ENCODE results near the gene TSPAN8. TPM values are rescaled to one million over a fixed set of nuclear protein-coding genes. Genes with fewer than 3 reads are reported as not detected.

The TSPAN8 gene
- total RNA-seq, 1 donor from 2014 or later, result not detected

- H3K36me3 ChIP-seq (ENCODE audit: insufficient read depth, low read length), result no peaks in the 10 kb centered on the region
- no peaks in the 10 kb centered on the region for H3K9me3 Mint-ChIP-seq (ENCODE audit: unreplicated experiment)
- H2AFZ ChIP-seq (ENCODE audit: low read depth, low read length), result no peak overlapping the region
- no peak overlapping the region for H3K27ac Mint-ChIP-seq (ENCODE audit: unreplicated experiment)
- no peaks in the 10 kb centered on the region for H3K27me3 ChIP-seq (ENCODE audit: insufficient read depth, low read length)
- H3K9me3 ChIP-seq (ENCODE audit: insufficient read depth, low read depth, low read length), result no peaks in the 10 kb centered on the region
- no peaks in the 10 kb centered on the region for H3K27me3 Mint-ChIP-seq (ENCODE audit: low read depth, unreplicated experiment)
- H3K4me2 ChIP-seq (ENCODE audit: low read length), result no peak overlapping the region
- H4K20me1 ChIP-seq (ENCODE audit: insufficient read depth, low read length), result no peaks in the 10 kb centered on the region
- no peak overlapping the region for H3K9ac ChIP-seq (ENCODE audit: low read length)
- H3K27ac ChIP-seq (ENCODE audit: low read depth, low read length), result no peak overlapping the region
- no peaks in the 10 kb centered on the region for H3K36me3 Mint-ChIP-seq (ENCODE audit: low read depth, unreplicated experiment)
- no peak for TF ChIP-seq EZH2 (IDR thresholded peaks at IDR 0.05; ENCODE audit: insufficient read depth, low read length)
- TF ChIP-seq CTCF (IDR thresholded peaks at IDR 0.05; ENCODE audit: insufficient read depth, low read depth, low read length), result no peak
- no peak for FAIRE-seq
- H3K4me3 Mint-ChIP-seq (ENCODE audit: unreplicated experiment), result no peak overlapping the region
- no peaks in the 10 kb centered on the region for H3K4me1 ChIP-seq (ENCODE audit: insufficient read depth, low read length)
- no peak for DNase-seq (ENCODE audit: low read depth)
- H3K4me3 ChIP-seq (ENCODE audit: insufficient read depth, low read depth, low read length), result no peak overlapping the region
- H3K4me1 Mint-ChIP-seq (ENCODE audit: low read depth, unreplicated experiment), result no peaks in the 10 kb centered on the region
- H3K79me2 ChIP-seq (ENCODE audit: insufficient read depth, low read length), result no peaks in the 10 kb centered on the region
These were observed 39.7 kb upstream of the TSPAN8 start for GRCh38 chr12:71197460-71197859.

GRCh38 chr12:71195338-71195896, 37.6 kb upstream of the TSPAN8 start:
- H3K27me3 Mint-ChIP-seq (ENCODE audit: low read depth, unreplicated experiment), result no peaks in the 10 kb centered on the region
- TF ChIP-seq EZH2 (IDR thresholded peaks at IDR 0.05; ENCODE audit: insufficient read depth, low read length) (no peak), CTCF (IDR thresholded peaks at IDR 0.05; ENCODE audit: insufficient read depth, low read depth, low read length) (no peak)
- H3K4me1 Mint-ChIP-seq (ENCODE audit: low read depth, unreplicated experiment), result no peaks in the 10 kb centered on the region
- no peaks in the 10 kb centered on the region for H4K20me1 ChIP-seq (ENCODE audit: insufficient read depth, low read length)
- no peaks in the 10 kb centered on the region for H3K27me3 ChIP-seq (ENCODE audit: insufficient read depth, low read length)
- no peaks in the 10 kb centered on the region for H3K36me3 Mint-ChIP-seq (ENCODE audit: low read depth, unreplicated experiment)
- H3K4me1 ChIP-seq (ENCODE audit: insufficient read depth, low read length), result no peaks in the 10 kb centered on the region
- H3K27ac ChIP-seq (ENCODE audit: low read depth, low read length), result no peak overlapping the region
- H3K36me3 ChIP-seq (ENCODE audit: insufficient read depth, low read length), result no peaks in the 10 kb centered on the region
- H3K9me3 Mint-ChIP-seq (ENCODE audit: unreplicated experiment), result no peaks in the 10 kb centered on the region
- no peak overlapping the region for H3K27ac Mint-ChIP-seq (ENCODE audit: unreplicated experiment)
- H3K79me2 ChIP-seq (ENCODE audit: insufficient read depth, low read length), result no peaks in the 10 kb centered on the region
- H3K9ac ChIP-seq (ENCODE audit: low read length), result no peak overlapping the region
- FAIRE-seq (no peak), DNase-seq (ENCODE audit: low read depth) (no peak)
- H2AFZ ChIP-seq (ENCODE audit: low read depth, low read length), result no peak overlapping the region
- H3K4me2 ChIP-seq (ENCODE audit: low read length), result no peak overlapping the region
- H3K4me3 Mint-ChIP-seq (ENCODE audit: unreplicated experiment), result no peak overlapping the region
- H3K4me3 ChIP-seq (ENCODE audit: insufficient read depth, low read depth, low read length), result no peak overlapping the region
- H3K9me3 ChIP-seq (ENCODE audit: insufficient read depth, low read depth, low read length), result no peaks in the 10 kb centered on the region

GRCh38 chr12:71194657-71195056, 36.9 kb upstream of the TSPAN8 start:
- Histone ChIP-seq H3K79me2 (ENCODE audit: insufficient read depth, low read length) (no peaks in the 10 kb centered on the region), H2AFZ (ENCODE audit: low read depth, low read length) (no peak overlapping the region), H4K20me1 (ENCODE audit: insufficient read depth, low read length) (no peaks in the 10 kb centered on the region), H3K9me3 (ENCODE audit: insufficient read depth, low read depth, low read length) (no peaks in the 10 kb centered on the region), H3K4me3 (ENCODE audit: insufficient read depth, low read depth, low read length) (no peak overlapping the region), H3K4me1 (ENCODE audit: insufficient read depth, low read length) (no peaks in the 10 kb centered on the region), H3K27ac (ENCODE audit: low read depth, low read length) (no peak overlapping the region), H3K4me2 (ENCODE audit: low read length) (no peak overlapping the region), H3K9ac (ENCODE audit: low read length) (no peak overlapping the region), H3K36me3 (ENCODE audit: insufficient read depth, low read length) (no peaks in the 10 kb centered on the region), H3K27me3 (ENCODE audit: insufficient read depth, low read length) (no peaks in the 10 kb centered on the region)
- FAIRE-seq (no peak), DNase-seq (ENCODE audit: low read depth) (peak; percentile 8)
- no peak overlapping the region for H3K27ac Mint-ChIP-seq (ENCODE audit: unreplicated experiment)
- H3K9me3 Mint-ChIP-seq (ENCODE audit: unreplicated experiment), result no peaks in the 10 kb centered on the region
- H3K4me1 Mint-ChIP-seq (ENCODE audit: low read depth, unreplicated experiment), result no peaks in the 10 kb centered on the region
- H3K4me3 Mint-ChIP-seq (ENCODE audit: unreplicated experiment), result no peak overlapping the region
- TF ChIP-seq EZH2 (IDR thresholded peaks at IDR 0.05; ENCODE audit: insufficient read depth, low read length) (no peak), CTCF (IDR thresholded peaks at IDR 0.05; ENCODE audit: insufficient read depth, low read depth, low read length) (no peak)
- H3K36me3 Mint-ChIP-seq (ENCODE audit: low read depth, unreplicated experiment), result peaks cover 2% of the 10 kb centered on the region
- H3K27me3 Mint-ChIP-seq (ENCODE audit: low read depth, unreplicated experiment), result no peaks in the 10 kb centered on the region

Data from astrocyte (in vitro differentiated cells and primary cell).